Stimulated activated CD8-positive, alpha-beta memory T cell treated with anti-CD3 and anti-CD28 coated beads, Interleukin-12 subunit alpha, Interleukin-12 subunit beta, amount 100 ng/mL, for 24 hours (primary cell): ENCODE measurements around the gene ANKRD30A.
"Not testable (repeated sequence)": the region's sequence is repeated elsewhere in the genome, so short reads cannot be mapped to it uniquely, and the experiment has no call there.

ENCODE experiments used
- DNase-seq: peaks from one replicate; pipeline ENCODE4 v3.0.0-alpha.2; 2020; ENCODE audit errors: extremely low read depth

The ANKRD30A gene

DNA sequence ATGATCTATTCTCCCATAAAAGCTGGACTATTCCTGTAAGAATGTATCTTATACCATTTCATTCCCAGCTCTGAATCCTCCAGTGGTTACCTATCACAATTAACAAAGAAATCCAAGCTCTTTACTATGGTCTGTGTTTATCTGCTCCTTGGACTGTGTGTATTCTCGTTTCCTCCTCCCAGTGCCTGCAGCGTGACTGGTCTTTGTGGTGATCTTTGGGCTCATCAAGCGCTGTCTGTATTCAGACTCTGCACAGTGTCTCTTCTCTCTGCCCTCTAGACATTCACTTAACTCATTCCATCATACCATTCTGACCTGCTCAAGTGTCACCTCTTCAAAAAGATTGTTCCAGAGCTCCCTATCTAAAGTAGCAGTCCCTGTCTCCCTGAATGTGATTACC, 130.4 kb downstream of the ANKRD30A start:
- DNase-seq, result not testable (repeated sequence)

DNA sequence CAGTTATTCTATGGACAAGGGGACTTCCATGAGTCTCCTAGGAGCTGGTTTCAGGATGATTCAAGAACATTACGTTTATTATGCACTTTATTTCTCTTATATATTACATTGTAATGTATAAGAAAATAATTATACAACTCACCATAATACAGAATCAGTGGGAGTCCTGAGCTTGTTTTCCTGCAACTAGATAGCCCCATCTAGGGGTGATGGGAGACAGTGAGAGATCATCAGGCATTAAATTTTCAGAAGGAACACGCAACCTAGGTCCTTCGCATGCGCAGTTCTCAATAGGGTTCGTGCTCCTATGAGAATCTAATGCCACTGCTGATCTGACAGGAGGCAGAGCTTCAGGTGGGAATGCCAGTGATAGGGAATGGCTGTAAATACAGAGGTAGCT, 137.9 kb downstream of the ANKRD30A start:
- no peak for DNase-seq

DNA sequence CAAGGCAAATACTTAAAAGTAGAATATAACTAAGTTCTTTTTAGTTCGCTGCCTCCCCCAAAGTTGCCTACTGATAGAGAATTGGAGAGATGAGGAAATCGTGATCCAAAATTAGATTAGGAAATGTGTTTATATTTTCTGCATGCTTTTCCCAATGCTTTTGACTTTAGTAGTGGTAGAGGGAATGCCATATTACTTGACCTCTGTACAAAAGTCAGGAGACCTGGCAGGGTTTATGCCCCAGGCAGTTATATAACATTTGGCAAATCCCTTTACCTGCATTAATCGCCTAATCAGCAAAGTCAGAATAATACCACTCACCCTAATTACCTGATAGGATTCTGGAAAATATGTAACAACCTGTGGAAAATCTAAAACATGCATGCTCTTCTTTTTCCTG, 142.9 kb downstream of the ANKRD30A start:
- no peak for DNase-seq

DNA sequence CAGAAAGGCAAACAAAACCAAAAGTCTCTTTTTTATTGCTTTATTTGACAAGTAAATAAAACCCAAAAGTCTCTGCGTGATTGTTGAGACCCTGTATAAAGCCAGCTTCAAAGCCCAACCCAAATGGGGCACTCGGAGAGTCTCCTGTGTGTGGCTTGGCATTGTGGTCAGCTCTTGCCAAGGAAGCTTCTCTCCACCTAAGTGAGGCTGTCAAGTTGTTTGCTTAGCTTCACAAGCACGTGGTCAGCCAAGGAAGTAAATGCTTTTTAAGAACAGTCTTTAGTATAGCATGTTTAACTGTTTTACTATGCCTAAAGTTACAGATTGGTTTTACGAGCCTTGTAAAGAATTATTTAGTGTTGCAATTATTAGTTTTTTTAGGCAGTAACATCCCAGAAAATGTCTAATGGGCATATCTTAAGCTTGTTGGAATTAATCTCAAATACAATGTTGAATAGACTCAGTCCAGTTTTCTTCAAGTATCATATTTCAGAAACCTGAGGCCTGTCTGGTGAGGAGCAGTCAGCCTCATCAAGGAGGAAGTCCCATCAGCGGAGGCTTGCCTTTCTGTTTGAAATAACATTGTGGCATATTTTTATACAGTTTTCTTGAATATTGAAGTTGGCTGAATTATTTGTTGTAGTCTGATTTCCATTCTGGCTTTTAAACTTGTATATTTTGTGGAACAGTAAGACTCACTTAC, 144.3 kb downstream of the ANKRD30A start:
- no peak for DNase-seq

DNA sequence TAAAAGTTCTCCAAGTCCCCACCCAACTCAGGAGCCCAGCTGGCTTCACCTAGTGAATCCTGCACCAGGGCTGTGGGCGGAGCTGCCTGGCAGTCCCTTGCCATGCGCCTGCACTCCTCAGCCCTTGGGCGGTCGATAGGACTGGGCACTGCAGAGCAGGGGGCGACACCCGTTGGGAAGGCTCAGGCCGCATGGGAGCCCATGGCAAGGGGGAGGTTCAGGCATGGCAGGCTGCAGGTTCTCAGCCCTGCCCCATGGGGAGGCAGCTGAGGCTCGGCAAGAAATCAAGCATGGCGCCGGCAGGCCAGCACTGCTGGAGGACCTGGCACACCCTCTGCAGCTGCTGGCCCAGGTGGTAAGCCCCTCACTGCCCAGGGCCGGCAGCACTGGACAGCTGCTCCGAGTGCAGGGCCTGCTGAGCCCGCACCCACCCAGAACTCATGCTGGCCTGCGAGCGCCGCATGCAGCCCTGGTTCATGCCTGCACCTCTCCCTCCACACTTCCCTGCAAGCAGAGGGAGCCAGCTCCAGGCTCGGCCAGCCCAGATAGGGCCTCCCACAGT, 149.9 kb downstream of the ANKRD30A start:
- no peak for DNase-seq

DNA sequence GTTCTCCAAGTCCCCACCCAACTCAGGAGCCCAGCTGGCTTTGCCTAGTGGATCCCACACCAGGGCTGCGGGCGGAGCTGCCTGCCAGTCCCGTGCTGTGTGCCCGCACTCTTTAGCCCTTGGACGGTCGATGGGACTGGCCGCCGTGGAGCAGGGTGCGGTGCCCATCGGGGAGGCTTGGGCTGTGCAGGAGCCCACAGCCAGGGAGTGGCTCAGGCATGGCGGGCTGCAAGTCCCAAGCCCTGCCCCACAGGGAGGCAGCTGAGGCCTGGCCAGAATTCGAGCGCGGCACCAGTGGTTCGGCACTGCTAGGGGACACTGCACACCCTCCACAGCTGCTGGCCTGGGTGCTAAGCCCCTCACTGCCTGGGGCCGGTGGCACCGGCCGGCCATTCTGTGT, 159.7 kb downstream of the ANKRD30A start:
- no peak for DNase-seq

DNA sequence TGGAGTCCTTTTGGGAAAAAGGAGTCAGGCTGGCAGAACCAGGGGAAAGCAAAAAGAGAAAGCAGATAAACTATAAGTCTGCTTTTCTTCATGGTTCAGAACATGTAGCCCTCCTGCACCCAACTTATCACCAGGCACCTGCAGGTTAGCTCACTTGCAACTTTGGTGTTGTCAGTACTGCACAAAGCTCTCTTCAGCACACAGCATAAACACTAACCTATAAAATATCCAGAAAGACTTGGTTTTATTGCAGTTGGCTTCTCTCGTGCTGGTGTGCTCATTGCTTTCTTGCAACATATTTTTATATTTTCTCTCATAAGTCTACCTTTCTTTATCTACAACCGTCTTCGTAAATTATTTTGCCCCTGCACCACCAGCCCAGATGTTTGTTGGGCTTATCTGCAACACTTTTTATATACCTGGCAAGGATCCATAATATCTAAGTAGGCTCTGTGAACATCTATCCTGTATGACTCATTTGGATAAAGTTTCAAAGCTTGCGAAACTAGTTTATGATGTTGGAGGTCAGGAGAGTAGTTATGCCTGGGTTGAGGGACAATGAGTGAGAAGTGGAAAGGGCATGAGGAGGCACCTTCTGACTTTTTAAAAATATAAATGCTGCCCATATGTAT, 164.6 kb downstream of the ANKRD30A start:
- DNase-seq, result no peak

DNA sequence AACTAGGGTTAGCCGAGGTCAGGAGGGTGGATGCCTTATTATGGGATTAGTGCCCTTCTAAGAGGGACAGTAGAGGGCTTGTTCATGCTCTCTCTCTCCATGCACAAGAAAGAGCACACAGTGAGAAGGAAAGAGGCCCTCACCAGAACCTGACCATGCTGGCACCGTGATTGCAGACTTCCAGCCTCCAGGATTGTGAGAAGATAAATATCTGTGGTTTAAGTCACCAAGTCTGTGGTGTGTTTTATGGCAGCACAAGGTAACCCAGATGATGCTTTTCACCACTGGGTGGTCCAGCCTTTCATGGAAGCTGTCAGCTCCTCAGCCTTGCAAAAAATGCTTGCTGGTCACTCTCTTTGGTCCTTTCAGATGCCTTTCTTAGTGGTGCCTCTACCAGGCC, 175.9 kb downstream of the ANKRD30A start:
- no peak for DNase-seq

DNA sequence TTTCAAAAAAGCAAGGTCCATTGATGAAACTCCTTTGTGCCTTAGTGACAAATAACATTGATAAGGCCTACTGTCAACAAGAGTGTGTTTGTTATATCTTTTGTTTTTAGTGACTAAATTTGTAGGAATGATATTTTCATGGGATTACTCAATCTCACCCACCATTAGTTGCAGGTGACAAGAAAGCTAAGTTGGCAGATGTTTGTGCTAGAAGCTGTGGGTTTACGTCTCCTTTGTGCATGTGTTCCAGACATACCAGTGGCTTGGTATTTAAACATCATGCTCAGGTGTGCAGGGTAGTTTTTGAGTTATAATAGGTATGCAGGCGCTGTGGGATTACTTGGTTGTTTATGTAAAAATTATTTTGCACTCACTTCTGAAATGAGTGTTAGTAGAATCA, 178.6 kb downstream of the ANKRD30A start:
- no peak for DNase-seq

DNA sequence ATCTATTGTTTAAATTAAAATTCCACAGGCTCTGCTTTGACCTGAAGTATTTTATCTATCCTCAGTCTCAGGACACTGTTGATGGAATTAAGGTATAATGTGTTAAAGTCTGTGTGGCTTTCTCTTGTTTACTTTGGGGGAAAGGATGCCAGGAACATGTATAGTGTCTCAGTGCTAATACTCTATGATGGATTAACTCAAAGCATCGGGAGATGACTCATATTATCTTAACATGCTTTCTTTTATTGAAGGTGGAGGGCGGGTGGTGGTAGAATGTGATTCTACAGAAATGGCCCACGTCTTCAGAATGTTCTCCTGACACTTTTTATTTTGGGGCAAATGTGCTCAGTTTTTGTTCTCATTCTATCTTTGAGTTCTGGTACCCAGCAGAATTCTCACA, 189.0 kb downstream of the ANKRD30A start:
- DNase-seq, result no peak

DNA sequence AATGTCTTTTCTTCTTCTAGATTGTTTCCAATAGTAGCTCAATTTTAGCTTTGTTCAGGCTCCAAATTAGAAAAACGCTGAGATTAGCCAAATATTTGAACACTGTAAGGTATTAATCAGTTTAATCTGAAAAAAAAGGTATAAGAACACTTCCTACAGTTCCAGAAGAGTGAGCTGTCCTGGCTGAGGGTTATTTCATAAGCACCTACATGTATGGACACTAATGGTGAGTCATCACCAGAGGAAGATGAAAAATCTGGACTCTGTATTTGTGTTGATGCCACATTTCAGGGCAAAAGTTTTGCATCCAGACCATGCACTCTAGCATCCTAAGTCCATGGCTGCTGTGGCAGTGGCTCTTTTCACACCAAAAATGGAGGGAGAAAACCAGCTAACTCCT, 189.5 kb downstream of the ANKRD30A start:
- DNase-seq, result no peak

DNA sequence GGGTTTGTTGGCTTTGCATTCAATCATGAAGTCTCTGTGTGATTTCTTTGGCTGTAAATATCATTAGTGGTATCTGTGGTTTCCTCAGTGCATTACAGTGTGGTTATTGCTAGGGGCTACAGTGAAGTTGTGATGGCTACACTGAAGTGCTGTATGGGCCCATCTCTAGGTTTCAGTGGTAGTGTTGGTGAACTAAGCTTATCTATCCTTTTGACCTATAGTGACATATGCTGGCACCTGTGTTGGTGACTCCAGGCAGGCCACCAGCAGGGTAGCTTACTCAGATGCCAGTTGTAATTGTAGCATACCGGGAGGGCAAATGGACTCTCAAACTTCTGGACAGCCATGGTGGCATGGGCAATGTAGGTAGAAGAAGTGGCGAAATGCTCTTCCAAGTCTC, 219.0 kb downstream of the ANKRD30A start:
- no peak for DNase-seq

DNA sequence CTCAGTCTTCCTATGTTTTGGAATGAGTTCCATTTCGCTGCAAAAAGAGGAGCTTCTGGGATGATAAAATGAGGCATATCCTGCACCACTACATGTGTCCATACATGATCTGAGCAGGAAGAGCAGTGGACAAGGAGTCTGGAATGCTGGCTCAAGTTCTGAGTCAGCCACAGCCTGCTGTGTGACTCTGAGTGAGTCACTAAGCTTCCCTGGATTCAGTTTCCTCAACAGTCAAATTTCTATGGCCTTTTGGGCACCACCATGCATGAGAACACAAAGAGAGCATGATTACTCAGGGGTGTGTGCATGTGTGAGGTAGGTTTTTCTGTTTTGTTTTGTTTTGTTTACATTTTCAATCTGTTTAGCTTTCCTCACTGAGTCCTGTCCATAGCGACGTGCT, 254.6 kb downstream of the ANKRD30A start:
- DNase-seq, result no peak

DNA sequence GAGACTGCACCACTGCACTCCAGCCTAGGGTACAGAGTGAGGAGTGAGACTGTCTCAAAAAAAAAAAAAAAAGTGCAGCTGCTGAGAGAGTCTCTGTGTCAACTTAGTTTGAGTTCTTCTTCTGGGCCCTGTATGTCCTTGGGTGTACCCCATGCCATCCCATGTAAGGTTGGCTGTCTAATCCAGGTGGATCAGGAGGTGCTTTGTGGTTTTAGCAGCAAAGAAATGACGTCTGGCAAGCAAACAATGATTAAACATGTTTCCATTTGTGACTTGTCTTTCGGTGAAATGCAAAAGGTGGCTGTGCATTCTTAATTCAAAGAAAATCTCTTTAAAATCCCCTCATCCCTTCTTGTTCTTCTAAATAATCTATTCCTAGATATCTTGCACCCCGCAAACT, 255.9 kb downstream of the ANKRD30A start:
- no peak for DNase-seq

DNA sequence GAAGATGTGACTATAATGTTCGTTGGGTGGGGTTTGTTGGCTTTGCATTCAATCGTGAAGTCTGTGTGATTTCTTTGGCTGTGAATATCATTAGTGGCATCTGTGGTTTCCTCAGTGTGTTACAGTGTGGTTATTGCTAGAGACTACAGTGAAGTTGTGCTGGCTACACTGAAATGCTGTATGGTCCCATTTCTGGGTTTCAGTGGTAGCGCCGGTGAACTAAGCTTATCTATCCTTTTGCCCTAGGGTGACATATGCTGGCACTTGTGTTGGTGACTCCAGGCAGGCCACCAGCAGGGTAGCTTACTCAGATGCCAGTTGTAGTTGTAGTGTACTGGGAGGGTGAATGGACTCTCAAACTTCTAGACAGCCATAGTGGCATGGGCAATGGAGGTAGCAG, 259.5 kb downstream of the ANKRD30A start:
- DNase-seq, result no peak

DNA sequence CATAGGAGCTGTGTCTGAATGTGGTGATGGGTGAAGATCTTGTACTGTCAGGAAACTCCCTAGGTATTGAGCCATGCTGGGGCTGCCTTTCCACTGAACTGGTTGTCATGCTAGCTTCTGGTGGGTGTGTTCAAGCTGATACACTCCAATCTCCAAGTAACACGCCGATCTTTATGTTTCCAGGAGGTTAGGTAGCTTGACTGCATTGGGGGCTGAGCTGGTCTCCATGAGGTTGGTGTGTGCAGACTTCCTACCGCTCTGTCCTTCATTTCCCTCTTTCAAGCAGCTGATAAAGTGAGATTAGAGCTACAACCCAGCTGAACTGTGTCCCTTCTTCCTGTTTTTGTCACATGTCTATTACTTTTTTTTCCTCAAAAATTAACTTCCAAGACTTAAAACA, 265.5 kb downstream of the ANKRD30A start:
- no peak for DNase-seq

DNA sequence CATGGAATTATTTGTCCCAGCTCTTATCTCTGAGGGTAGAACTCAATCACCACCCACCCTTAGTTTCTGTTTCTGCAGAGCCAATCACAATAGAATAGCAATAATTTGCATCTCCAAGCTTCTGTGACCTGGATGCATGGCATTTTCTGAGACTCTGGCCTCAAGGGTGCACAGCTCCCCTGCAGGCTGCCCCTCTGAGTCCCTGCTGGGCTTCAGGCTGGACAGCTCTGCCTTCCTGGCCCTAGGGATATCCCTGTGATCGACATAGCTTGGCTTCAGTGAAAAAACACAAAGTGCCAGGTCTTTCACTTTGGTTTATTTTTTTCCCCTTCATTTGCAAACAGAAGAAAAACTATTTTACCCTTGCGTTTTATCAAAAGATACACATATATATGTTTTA, 275.4 kb downstream of the ANKRD30A start:
- DNase-seq, result not testable (repeated sequence)

DNA sequence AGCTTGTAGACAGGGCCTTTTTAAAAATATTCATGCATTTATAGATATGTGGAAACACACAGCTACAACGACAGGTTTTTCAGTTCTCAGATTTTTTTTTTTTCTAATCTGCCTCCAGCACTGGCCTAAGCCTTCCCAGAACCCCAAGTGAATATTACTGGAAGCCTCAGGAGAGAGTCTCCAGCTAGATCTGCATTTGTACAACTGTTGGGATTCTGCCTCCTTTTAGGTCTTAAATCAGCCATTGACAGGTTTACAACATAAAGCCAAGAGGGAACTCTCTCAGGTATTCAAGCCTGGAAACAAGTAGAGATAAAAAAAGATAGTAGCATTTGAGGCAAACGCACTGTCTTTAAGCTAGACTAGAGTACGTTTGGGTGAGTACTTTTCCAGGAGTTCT, 275.8 kb downstream of the ANKRD30A start:
- no peak for DNase-seq

DNA sequence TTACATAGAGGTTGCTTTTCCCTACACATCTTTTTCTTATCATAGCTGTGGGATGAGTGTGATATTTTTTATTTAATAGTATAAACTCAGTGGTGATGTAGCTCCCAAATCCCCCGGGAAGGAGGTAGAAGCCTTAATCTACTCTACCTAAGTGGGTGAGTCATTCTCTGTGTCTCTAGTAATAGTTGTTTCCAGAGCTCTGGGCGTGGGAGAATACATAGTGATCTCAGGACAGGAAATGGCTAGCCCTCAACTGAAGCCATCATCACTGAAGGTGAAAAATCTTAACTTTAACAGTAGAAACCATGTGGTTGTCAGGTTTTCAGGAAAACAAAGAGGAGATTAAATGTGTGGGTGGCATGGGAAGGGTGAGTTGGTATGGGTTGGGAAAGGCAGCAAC, 278.4 kb downstream of the ANKRD30A start:
- no peak for DNase-seq
